Spinal cord (tissue), 10 donors: ENCODE data around the gene VEZT. TPM values are rescaled to one million over a fixed set of nuclear protein-coding genes. Genes with fewer than 3 reads are reported as not detected.
"Not testable (repeated sequence)": the region's sequence is repeated elsewhere in the genome, so short reads cannot be mapped to it uniquely, and the experiment has no call there.

Experiments
- DNase-seq, 6 donors: peaks; one replicate each; pipeline versions ENCODE4 v3.0.0 to v3.0.0-alpha.2; 2013 to 2015; ENCODE audit warnings: low spot score in 6 of 6, low read depth in 4 of 6
- H3K27ac ChIP-seq: one replicate; pipeline ENCODE4 v1.5.1; 2013; ENCODE audit warnings: low read depth, low read length, control low read depth
- H3K27me3 ChIP-seq: one replicate; pipeline ENCODE4 v1.6.1; 2013; ENCODE audit warnings: low read length; ENCODE audit not compliant: control insufficient read depth, insufficient read depth
- H3K36me3 ChIP-seq: one replicate; pipeline ENCODE4 v1.6.1; 2013; ENCODE audit warnings: low read length; ENCODE audit not compliant: control insufficient read depth, insufficient read depth
- H3K4me1 ChIP-seq: one replicate; pipeline ENCODE4 v1.6.1; 2013; ENCODE audit warnings: low read length; ENCODE audit not compliant: control insufficient read depth, insufficient read depth
- H3K4me3 ChIP-seq: one replicate; pipeline ENCODE4 v1.5.1; 2013; ENCODE audit warnings: low read depth, low read length, control low read depth
- H3K9me3 ChIP-seq: one replicate; pipeline ENCODE4 v1.6.1; 2013; ENCODE audit warnings: low read length; ENCODE audit not compliant: control insufficient read depth, insufficient read depth
- WGBS: methylation state at CpG from one replicate; pipeline ENCODE4 v1.1.5; 2013; ENCODE audit warnings: missing lambda C conversion rate; ENCODE audit not compliant: insufficient coverage; 5-methylcytosine and 5-hydroxymethylcytosine counted together
- polyA plus RNA-seq, 2 donors: library from polyadenylated mRNA; unstranded; fragments of 120-200 nt; gene quantifications; one replicate each; pipeline ENCODE4 v1.2.1, GENCODE V29; 2013; ENCODE audit not compliant: insufficient read length in 2 of 2
- total RNA-seq, 2 donors: library from RNA; depleted of rRNA in 1 of 2; stranded (reverse); fragments of 120-200 nt in 1 of 2; fragments of >200 nt in 1 of 2; gene quantifications; one replicate each; pipeline versions ENCODE4 v1.2.3 to v1.2.4, GENCODE V29; 2013 to 2014
- donor health status: healthy.

The VEZT gene
- total and polyA plus RNA-seq, 4 donors: 68.4 to 164 (median 102) TPM

- DNase-seq: no peak
- Histone ChIP-seq H3K36me3 (peaks cover 4% of the 10 kb centered on the region), H3K27ac (no peak overlapping the region), H3K9me3 (no peaks in the 10 kb centered on the region), H3K27me3 (no peaks in the 10 kb centered on the region), H3K4me1 (no peaks in the 10 kb centered on the region), H3K4me3 (no peak overlapping the region)
- 38% methylated on average over 1 of the region's 2 CpGs for WGBS
Observed at GRCh38 chr12:95231190-95231589, 13.6 kb downstream of the VEZT start.

- H3K9me3 ChIP-seq, H3K27me3 ChIP-seq, H3K4me3 ChIP-seq, H3K36me3 ChIP-seq, H3K4me1 ChIP-seq, DNase-seq, H3K27ac ChIP-seq: not testable (repeated sequence)
- WGBS: 97% methylated on average over 7 of the region's 14 CpGs
Observed at GRCh38 chr12:95234187-95234586, 16.6 kb downstream of the VEZT start.

GRCh38 chr12:95235621-95236020 lies 18.0 kb downstream of the VEZT start:
- not testable (repeated sequence) for H3K27ac ChIP-seq, H3K9me3 ChIP-seq, DNase-seq, H3K36me3 ChIP-seq, H3K4me1 ChIP-seq, H3K27me3 ChIP-seq, H3K4me3 ChIP-seq
- 100% methylated on average over 9 of the region's 31 CpGs for WGBS

- Histone ChIP-seq H3K27ac (no peak overlapping the region), H3K36me3 (peaks cover 7% of the 10 kb centered on the region), H3K27me3 (no peaks in the 10 kb centered on the region), H3K4me3 (no peak overlapping the region), H3K4me1 (no peaks in the 10 kb centered on the region), H3K9me3 (no peaks in the 10 kb centered on the region)
- no CpG with 5 or more reads among the region's 1 CpG for WGBS
- no peak for DNase-seq
Observed at GRCh38 chr12:95237315-95237714, 19.7 kb downstream of the VEZT start.

- DNase-seq: no peak
- no CpG with 5 or more reads among the region's 1 CpG for WGBS
Observed at GRCh38 chr12:95238150-95238549, 20.5 kb downstream of the VEZT start.

GRCh38 chr12:95239216-95239615 lies 21.6 kb downstream of the VEZT start:
- Histone ChIP-seq H3K27ac (no peak overlapping the region), H3K4me3 (no peak overlapping the region), H3K9me3 (no peaks in the 10 kb centered on the region), H3K4me1 (no peaks in the 10 kb centered on the region), H3K36me3 (peaks cover 7% of the 10 kb centered on the region), H3K27me3 (no peaks in the 10 kb centered on the region)
- DNase-seq: no peak

More at GRCh38 chr12:95238150-95238549, 20.5 kb downstream of the VEZT start:
- Histone ChIP-seq H3K4me3 (no peak overlapping the region), H3K27ac (no peak overlapping the region), H3K36me3 (peaks cover 9% of the 10 kb centered on the region), H3K9me3 (no peaks in the 10 kb centered on the region), H3K4me1 (no peaks in the 10 kb centered on the region), H3K27me3 (no peaks in the 10 kb centered on the region)

- not testable (repeated sequence) for H3K4me1 ChIP-seq, H3K36me3 ChIP-seq, DNase-seq, H3K9me3 ChIP-seq, H3K4me3 ChIP-seq, H3K27ac ChIP-seq, H3K27me3 ChIP-seq
- WGBS: 96% methylated on average over 2 of the region's 2 CpGs
Observed at GRCh38 chr12:95239835-95240234, 22.2 kb downstream of the VEZT start.

GRCh38 chr12:95240556-95240955 lies 22.9 kb downstream of the VEZT start:
- no peak for DNase-seq
- no CpG with 5 or more reads among the region's 2 CpGs for WGBS
- no peaks in the 10 kb centered on the region for H3K4me1 ChIP-seq
- no peaks in the 10 kb centered on the region for H3K27me3 ChIP-seq
- H3K36me3 ChIP-seq: peaks cover 5% of the 10 kb centered on the region
- no peak overlapping the region for H3K27ac ChIP-seq
- H3K9me3 ChIP-seq: no peaks in the 10 kb centered on the region
- H3K4me3 ChIP-seq: no peak overlapping the region

- DNase-seq, H3K36me3 ChIP-seq, H3K9me3 ChIP-seq, H3K4me3 ChIP-seq, H3K4me1 ChIP-seq, H3K27me3 ChIP-seq, H3K27ac ChIP-seq: not testable (repeated sequence)
- no CpG with 5 or more reads among the region's 6 CpGs for WGBS
Observed at GRCh38 chr12:95241138-95241537, 23.5 kb downstream of the VEZT start.

GRCh38 chr12:95241761-95242506 lies 24.3 kb downstream of the VEZT start:
- Histone ChIP-seq H3K27me3 (no peaks in the 10 kb centered on the region), H3K36me3 (peaks cover 5% of the 10 kb centered on the region), H3K9me3 (no peaks in the 10 kb centered on the region), H3K27ac (no peak overlapping the region), H3K4me3 (no peak overlapping the region), H3K4me1 (peaks cover 2% of the 10 kb centered on the region)
- WGBS: no CpG with 5 or more reads among the region's 4 CpGs
- DNase-seq: no peak
